Left renal cortex interstitium (tissue), 4 donors: ENCODE data around the gene SVEP1. TPM values are rescaled to one million over a fixed set of nuclear protein-coding genes. Genes with fewer than 3 reads are reported as not detected.
"Not testable (repeated sequence)": the region's sequence is repeated elsewhere in the genome, so short reads cannot be mapped to it uniquely, and the experiment has no call there.

Source experiments
- DNase-seq, 4 donors: peaks; one replicate each; pipeline ENCODE4 v3.0.0-alpha.2; 2013; ENCODE audit warnings: low read depth in 4 of 4, low spot score in 2 of 4, missing footprints in 1 of 4
- polyA plus RNA-seq, 4 donors: library from polyadenylated mRNA; unstranded; fragments of 120-200 nt; gene quantifications; one replicate each; pipeline ENCODE4 v1.2.1, GENCODE V29; 2013; ENCODE audit not compliant: insufficient read length in 4 of 4

Gene SVEP1
- polyA plus RNA-seq, 4 donors = 6.9 to 7.4 (median 7.1) TPM

- DNase-seq = not testable (repeated sequence)
These were observed 48.3 kb downstream of the SVEP1 start for GRCh38 chr9:110531241-110531640.

- DNase-seq = no peak
These were observed 50.9 kb downstream of the SVEP1 start for GRCh38 chr9:110528645-110529044.

- no peak for DNase-seq
These were observed 53.1 kb downstream of the SVEP1 start for GRCh38 chr9:110526426-110526825.

DNA sequence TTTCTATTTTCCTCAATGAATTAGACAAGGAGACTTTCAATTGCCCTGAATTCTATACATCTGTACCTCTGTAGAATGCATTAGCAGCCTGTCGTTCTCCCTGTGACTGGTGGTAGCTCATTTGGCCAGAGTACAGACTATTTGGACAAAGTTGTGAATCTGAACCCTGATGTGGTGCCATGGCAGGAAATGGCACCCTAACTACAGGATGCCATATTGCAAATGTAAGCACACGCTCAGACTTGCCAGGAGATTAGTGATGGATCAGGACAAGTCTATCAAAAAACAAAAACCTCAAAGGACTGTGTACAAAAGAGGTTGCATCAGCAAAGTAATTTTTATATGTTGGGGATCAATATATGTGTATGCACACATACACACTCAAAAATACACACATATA, 58.3 kb downstream of the SVEP1 start:
- no peak for DNase-seq

- no peak for DNase-seq
These were observed 59.3 kb downstream of the SVEP1 start for GRCh38 chr9:110520120-110520701.

GRCh38 chr9:110517483-110517882, 62.1 kb downstream of the SVEP1 start:
- no peak for DNase-seq

DNA sequence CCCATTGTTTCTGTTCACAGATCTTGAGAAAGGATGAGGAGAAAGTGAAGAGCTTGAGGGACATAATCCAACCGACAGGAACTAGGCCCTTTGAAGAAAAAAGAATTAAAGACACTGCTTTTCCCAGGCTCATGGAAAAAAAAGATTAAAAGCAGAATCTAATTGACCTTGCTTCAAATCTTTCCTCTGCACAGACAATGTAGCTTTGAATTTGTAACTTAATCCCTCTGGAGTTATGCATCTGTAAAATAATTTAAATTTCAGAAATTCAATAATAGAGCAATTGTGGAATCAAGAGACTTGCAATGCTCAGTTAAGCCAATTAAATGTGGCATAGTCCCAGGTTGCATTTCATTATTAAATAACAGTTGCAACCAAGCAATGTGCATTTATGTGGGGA, 64.6 kb downstream of the SVEP1 start:
- no peak for DNase-seq

- no peak for DNase-seq
These were observed 66.7 kb downstream of the SVEP1 start for GRCh38 chr9:110512817-110513216.

- DNase-seq = no peak
These were observed 69.7 kb downstream of the SVEP1 start for GRCh38 chr9:110509792-110510191.

GRCh38 chr9:110502842-110503241, 76.7 kb downstream of the SVEP1 start:
- DNase-seq = no peak

- DNase-seq = no peak
These were observed 79.9 kb downstream of the SVEP1 start for GRCh38 chr9:110499608-110500007.

- DNase-seq = no peak
These were observed 92.3 kb downstream of the SVEP1 start for GRCh38 chr9:110487196-110487595.

- no peak for DNase-seq
These were observed 93.3 kb downstream of the SVEP1 start for GRCh38 chr9:110486218-110486617.

DNA sequence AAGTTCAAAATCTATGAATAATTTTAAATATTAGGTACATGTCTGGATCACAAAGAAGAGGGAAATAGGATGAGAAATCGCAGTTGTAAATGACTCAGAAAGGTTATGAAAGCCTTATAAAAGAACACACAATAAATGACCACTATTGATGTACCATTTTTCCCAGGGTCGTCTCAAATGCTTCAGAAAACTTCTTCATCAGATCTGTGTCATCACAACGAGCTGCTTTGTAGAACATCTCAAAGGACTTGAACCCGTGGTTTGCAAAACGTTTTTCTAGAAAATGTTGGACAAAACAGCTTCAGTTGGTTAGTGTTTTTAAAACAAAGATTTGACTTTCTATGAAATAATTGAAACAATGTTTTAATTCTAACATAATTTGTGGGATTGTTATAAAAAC, 100.1 kb downstream of the SVEP1 start:
- DNase-seq = no peak

DNA sequence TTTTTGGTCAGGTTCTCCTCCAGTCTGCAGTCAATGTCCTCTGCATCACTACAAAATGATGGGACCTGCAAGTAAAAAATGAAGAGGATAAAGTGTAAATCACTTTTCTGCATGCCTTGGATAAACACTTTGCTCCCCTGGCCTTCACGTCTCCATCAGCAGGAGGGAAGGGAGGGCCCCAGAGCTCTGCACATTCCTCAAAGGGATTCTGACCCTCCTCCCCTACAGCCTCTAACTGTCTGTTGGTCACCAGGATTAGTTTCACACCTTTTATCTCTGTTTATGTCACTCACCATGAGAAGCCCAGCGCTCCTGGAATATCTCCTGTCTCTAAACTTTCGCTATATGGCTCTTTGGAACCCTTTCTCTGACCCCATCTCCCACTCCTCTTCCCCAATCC, 103.3 kb downstream of the SVEP1 start:
- DNase-seq = no peak

DNA sequence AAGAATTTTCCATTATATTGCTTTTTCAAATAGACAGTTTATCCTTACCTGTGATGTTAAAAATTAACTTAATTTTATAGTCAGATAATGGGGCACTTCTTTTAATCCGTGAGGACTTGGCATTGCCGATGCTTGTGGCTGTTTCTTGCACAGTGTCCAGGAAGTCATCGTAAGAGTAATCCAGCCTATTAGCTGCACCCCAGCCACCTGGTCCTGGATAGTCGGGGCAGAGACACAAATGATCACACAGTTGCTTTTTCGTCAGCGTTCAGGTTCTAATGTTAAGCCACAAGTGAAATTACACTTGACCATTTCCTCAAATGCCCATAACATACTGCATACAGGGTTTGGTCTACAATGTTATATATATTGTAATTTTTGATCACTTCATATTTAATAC, 107.4 kb downstream of the SVEP1 start:
- DNase-seq = no peak

DNA sequence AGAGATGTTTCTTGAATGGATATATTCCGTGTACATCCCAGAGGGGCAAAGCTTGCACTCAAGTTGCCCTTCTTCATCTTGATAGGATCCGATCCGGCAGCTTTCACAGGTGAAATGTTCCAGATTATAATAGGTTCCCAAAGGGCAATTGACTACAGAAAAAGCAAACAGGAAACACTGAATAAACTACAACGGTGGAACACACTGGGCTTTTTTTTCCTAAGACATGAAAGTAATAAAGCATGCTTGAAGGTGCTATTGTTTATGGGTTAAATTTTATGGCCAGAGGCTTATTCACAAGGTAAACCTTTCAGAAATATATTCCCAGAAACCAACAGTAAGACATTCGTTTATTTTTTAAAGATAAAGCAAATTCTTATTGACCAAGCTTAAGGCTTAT, 110.6 kb downstream of the SVEP1 start:
- no peak for DNase-seq

DNA sequence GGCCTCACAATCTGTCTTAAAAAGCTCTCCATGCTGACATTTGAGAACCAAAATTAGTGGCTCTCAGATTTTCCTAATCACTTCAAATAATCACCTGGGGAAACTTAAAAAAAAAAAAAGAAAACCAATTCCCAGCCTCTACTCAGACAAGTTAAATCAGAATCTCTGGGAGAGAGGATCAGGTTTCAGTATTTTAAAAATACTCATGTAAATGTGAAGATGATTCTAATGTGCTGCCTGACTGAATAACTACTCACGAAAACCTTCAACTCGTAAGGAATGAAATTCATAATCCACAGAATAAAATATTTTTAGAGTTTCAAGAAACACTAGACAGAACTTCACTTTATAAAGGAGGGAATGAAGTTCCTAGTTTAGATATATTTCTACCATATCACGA, 114.4 kb downstream of the SVEP1 start:
- DNase-seq = no peak

DNA sequence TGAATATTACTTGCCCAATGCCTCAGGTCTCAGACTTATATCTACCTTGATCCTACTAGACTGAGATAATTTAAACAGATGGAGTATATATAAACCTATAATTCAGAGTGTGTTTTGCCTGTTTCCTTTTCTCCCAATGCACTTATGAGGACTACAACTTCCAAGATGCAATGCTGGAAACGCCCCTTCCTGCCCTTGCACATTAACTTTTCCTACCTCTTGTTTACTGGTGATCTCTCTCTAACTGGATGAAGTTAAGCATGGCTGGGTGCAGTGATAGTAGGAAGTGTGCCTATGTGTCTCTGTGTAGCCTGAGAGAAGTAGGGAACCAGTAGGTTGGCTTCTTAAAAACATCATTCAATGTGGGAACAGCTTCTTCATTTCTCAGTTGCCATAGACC, 115.2 kb downstream of the SVEP1 start:
- no peak for DNase-seq

- no peak for DNase-seq
These were observed 116.0 kb downstream of the SVEP1 start for GRCh38 chr9:110463499-110463898.

DNA sequence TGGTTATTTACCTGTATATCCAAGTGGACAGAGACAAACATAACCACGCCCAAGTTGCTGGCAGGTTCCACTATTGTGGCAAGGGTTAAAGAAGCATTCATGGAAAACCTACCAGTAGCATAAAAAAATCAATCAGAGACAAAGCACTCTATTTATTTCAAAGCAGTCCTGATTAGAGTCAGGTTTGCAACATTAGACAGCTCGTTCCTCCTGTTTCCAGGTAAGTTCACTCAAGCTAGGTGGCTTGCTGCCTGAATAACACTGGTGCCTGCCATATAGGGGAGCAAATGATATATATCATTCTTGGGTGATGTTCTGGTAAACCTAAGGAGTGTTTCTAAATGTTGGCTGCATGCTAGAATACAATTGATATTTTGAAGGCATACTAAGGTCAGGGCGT, 122.3 kb downstream of the SVEP1 start:
- DNase-seq = no peak

DNA sequence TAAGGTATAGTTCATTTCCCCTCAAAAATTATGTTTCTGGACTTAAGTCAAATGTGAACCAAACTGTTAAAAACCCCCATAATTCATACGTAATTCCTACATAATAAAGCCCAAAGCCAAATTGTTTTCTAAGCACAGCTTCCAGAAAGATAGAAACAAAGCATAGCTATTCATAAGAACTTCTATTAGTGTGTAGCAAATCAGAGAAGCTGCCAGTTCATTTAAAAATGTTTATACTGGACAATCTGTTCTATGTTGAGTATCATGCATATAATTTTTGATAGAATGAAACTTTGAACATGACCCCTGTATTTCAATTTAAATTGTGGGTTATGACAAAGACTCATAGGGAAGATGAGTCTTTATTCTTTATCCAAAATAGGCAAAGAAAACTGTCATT, 122.9 kb downstream of the SVEP1 start:
- no peak for DNase-seq

DNA sequence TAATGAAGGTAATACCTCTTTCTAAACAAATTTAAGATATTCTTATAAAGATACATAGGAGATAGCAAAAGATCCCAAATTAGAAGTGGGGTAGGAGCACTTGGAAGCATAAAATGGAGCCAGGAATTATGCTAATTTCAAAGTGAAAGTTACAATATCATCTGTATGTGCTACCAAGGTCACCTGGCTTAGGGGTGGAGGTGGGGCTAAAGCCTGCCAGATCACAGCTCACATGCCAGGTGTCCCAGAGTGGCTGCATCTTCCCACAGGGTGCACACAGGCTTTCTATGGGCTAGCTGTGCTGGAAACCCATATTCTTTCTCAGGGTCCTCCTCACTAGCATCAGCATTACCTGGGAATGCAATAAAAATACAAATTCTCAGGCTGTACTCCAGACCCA, 123.7 kb downstream of the SVEP1 start:
- no peak for DNase-seq
